Measurements from ENCODE around the gene KIF21B.

The KIF21B gene

GRCh38 chr1:201060586-201060985 is 37.1 kb upstream of the KIF21B start:
- H3K4me3 ChIP-seq (ENCODE audit: low read depth in 1 of 2, low read length in 1 of 2): no peak overlapping the region
- no peaks in the 10 kb centered on the region for H3K9me3 ChIP-seq
- H3K4me1 ChIP-seq (ENCODE audit: control insufficient read depth in 1 of 2, insufficient read depth in 1 of 2, low read depth in 1 of 2, low read length in 1 of 2): no peaks in the 10 kb centered on the region
- TF ChIP-seq CTCF (IDR thresholded peaks at IDR 0.05): no peak
- H3K36me3 ChIP-seq: no peaks in the 10 kb centered on the region
- H3K27ac ChIP-seq: no peak overlapping the region
- peaks cover 8% of the 10 kb centered on the region for H3K27me3 ChIP-seq

GRCh38 chr1:201059871-201060555 is 36.5 kb upstream of the KIF21B start:
- Histone ChIP-seq H3K27ac (no peak overlapping the region), H3K4me1 (ENCODE audit: control insufficient read depth in 1 of 2, insufficient read depth in 1 of 2, low read depth in 1 of 2, low read length in 1 of 2) (no peaks in the 10 kb centered on the region), H3K4me3 (ENCODE audit: low read depth in 1 of 2, low read length in 1 of 2) (no peak overlapping the region), H3K9me3 (no peaks in the 10 kb centered on the region), H3K36me3 (no peaks in the 10 kb centered on the region), H3K27me3 (peaks cover 11% of the 10 kb centered on the region)
- no peak for TF ChIP-seq CTCF (IDR thresholded peaks at IDR 0.05)

- H3K27me3 ChIP-seq: peaks cover 16% of the 10 kb centered on the region
- H3K36me3 ChIP-seq: no peaks in the 10 kb centered on the region
- no peak for TF ChIP-seq CTCF (IDR thresholded peaks at IDR 0.05)
- H3K4me1 ChIP-seq (ENCODE audit: control insufficient read depth in 1 of 2, insufficient read depth in 1 of 2, low read depth in 1 of 2, low read length in 1 of 2): no peaks in the 10 kb centered on the region
- no peak overlapping the region for H3K27ac ChIP-seq
- no peak overlapping the region for H3K4me3 ChIP-seq (ENCODE audit: low read depth in 1 of 2, low read length in 1 of 2)
- H3K9me3 ChIP-seq: no peaks in the 10 kb centered on the region
Observed at GRCh38 chr1:201059401-201059800, 35.9 kb upstream of the KIF21B start.

- TF ChIP-seq CTCF (IDR thresholded peaks at IDR 0.05): no peak
- Histone ChIP-seq H3K27me3 (peaks cover 16% of the 10 kb centered on the region), H3K4me3 (ENCODE audit: low read depth in 1 of 2, low read length in 1 of 2) (no peak overlapping the region)
Observed at GRCh38 chr1:201054091-201054543, 30.6 kb upstream of the KIF21B start.

GRCh38 chr1:201053155-201053860 is 29.8 kb upstream of the KIF21B start:
- no peak overlapping the region for H3K4me3 ChIP-seq (ENCODE audit: low read depth in 1 of 2, low read length in 1 of 2)
- peaks cover 20% of the 10 kb centered on the region for H3K27me3 ChIP-seq
- H3K27ac ChIP-seq: no peak overlapping the region
- no peak for TF ChIP-seq CTCF (IDR thresholded peaks at IDR 0.05)
- H3K9me3 ChIP-seq: no peaks in the 10 kb centered on the region
- H3K4me1 ChIP-seq (ENCODE audit: control insufficient read depth in 1 of 2, insufficient read depth in 1 of 2, low read depth in 1 of 2, low read length in 1 of 2): no peaks in the 10 kb centered on the region
- H3K36me3 ChIP-seq: no peaks in the 10 kb centered on the region

More at GRCh38 chr1:201054091-201054543, 30.6 kb upstream of the KIF21B start:
- Histone ChIP-seq H3K36me3 (no peaks in the 10 kb centered on the region), H3K4me1 (ENCODE audit: control insufficient read depth in 1 of 2, insufficient read depth in 1 of 2, low read depth in 1 of 2, low read length in 1 of 2) (no peaks in the 10 kb centered on the region), H3K27ac (no peak overlapping the region), H3K9me3 (no peaks in the 10 kb centered on the region)
